ENCODE results near the gene TAPT1. TPM values are rescaled to one million over a fixed set of nuclear protein-coding genes. Genes with fewer than 3 reads are reported as not detected.

Gene TAPT1
- total RNA-seq, 1 donor from 2014 or later = 34.8 TPM

GRCh38 chr4:16168710-16169388, 57.4 kb downstream of the TAPT1 start:
- DNase-seq (ENCODE audit: extremely low spot score, unreplicated experiment) = no peak

GRCh38 chr4:16168144-16168543, 58.1 kb downstream of the TAPT1 start:
- no peak overlapping the region for H3K4me3 Mint-ChIP-seq
- no peak for TF ChIP-seq CTCF (conservative IDR thresholded peaks at IDR 0.05)
- H3K27ac Mint-ChIP-seq = no peak overlapping the region
- no peaks in the 10 kb centered on the region for H3K27me3 Mint-ChIP-seq
- H3K9me3 Mint-ChIP-seq = no peaks in the 10 kb centered on the region
- H3K4me1 Mint-ChIP-seq (ENCODE audit: unreplicated experiment) = no peaks in the 10 kb centered on the region
- DNase-seq (ENCODE audit: extremely low spot score, unreplicated experiment) = no peak
- peaks cover 40% of the 10 kb centered on the region for H3K36me3 Mint-ChIP-seq

More at GRCh38 chr4:16168710-16169388, 57.4 kb downstream of the TAPT1 start:
- no peaks in the 10 kb centered on the region for H3K9me3 Mint-ChIP-seq
- peaks cover 40% of the 10 kb centered on the region for H3K36me3 Mint-ChIP-seq
- no peaks in the 10 kb centered on the region for H3K27me3 Mint-ChIP-seq
- no peak overlapping the region for H3K4me3 Mint-ChIP-seq
- no peaks in the 10 kb centered on the region for H3K4me1 Mint-ChIP-seq (ENCODE audit: unreplicated experiment)
- H3K27ac Mint-ChIP-seq = no peak overlapping the region
- TF ChIP-seq CTCF (conservative IDR thresholded peaks at IDR 0.05) = no peak

- no peak for TF ChIP-seq CTCF (conservative IDR thresholded peaks at IDR 0.05)
- Mint-ChIP-seq H3K9me3 (no peaks in the 10 kb centered on the region), H3K4me1 (ENCODE audit: unreplicated experiment) (peaks cover 4% of the 10 kb centered on the region), H3K4me3 (no peak overlapping the region), H3K27me3 (no peaks in the 10 kb centered on the region), H3K36me3 (peaks cover 45% of the 10 kb centered on the region), H3K27ac (no peak overlapping the region)
- no peak for DNase-seq (ENCODE audit: extremely low spot score, unreplicated experiment)
These were observed 60.3 kb downstream of the TAPT1 start for GRCh38 chr4:16165931-16166330.

- TF ChIP-seq CTCF (conservative IDR thresholded peaks at IDR 0.05) = no peak
- no peak for DNase-seq (ENCODE audit: extremely low spot score, unreplicated experiment)
- H3K4me3 Mint-ChIP-seq = no peak overlapping the region
- H3K9me3 Mint-ChIP-seq = no peaks in the 10 kb centered on the region
- no peak overlapping the region for H3K27ac Mint-ChIP-seq
- H3K4me1 Mint-ChIP-seq (ENCODE audit: unreplicated experiment) = peaks cover 10% of the 10 kb centered on the region
- H3K36me3 Mint-ChIP-seq = peaks cover 32% of the 10 kb centered on the region
- H3K27me3 Mint-ChIP-seq = no peaks in the 10 kb centered on the region
These were observed 63.4 kb downstream of the TAPT1 start for GRCh38 chr4:16162891-16163290.

GRCh38 chr4:16161851-16162408, 64.3 kb downstream of the TAPT1 start:
- H3K4me3 Mint-ChIP-seq = no peak overlapping the region
- H3K27ac Mint-ChIP-seq = no peak overlapping the region

More at GRCh38 chr4:16161851-16162408, 64.3 kb downstream of the TAPT1 start:
- no peaks in the 10 kb centered on the region for H3K27me3 Mint-ChIP-seq
- H3K4me1 Mint-ChIP-seq (ENCODE audit: unreplicated experiment) = peaks cover 13% of the 10 kb centered on the region
- DNase-seq (ENCODE audit: extremely low spot score, unreplicated experiment) = no peak
- peaks cover 30% of the 10 kb centered on the region for H3K36me3 Mint-ChIP-seq
- no peaks in the 10 kb centered on the region for H3K9me3 Mint-ChIP-seq
- no peak for TF ChIP-seq CTCF (conservative IDR thresholded peaks at IDR 0.05)

All from type B pancreatic cell (in vitro differentiated cells).